ENCODE data around the gene ZNF845.
"Not testable (repeated sequence)": the region's sequence is repeated elsewhere in the genome, so short reads cannot be mapped to it uniquely, and the experiment has no call there.

Gene ZNF845

GRCh38 chr19:53374743-53375142, 41.2 kb downstream of the ZNF845 start:
- in situ Hi-C loops (cut with HindIII; ENCODE audit: low sequenced_read_pairs): no loop called here

- in situ Hi-C loops (cut with HindIII; ENCODE audit: low sequenced_read_pairs): no loop called here
These were observed 47.8 kb downstream of the ZNF845 start for GRCh38 chr19:53381376-53381775.

GRCh38 chr19:53388168-53388567, 54.6 kb downstream of the ZNF845 start:
- in situ Hi-C loops (cut with HindIII; ENCODE audit: low sequenced_read_pairs): no loop called here

- in situ Hi-C loops (cut with HindIII; ENCODE audit: low sequenced_read_pairs): no loop called here
These were observed 55.4 kb downstream of the ZNF845 start for GRCh38 chr19:53388904-53389303.

GRCh38 chr19:53389571-53389970, 56.0 kb downstream of the ZNF845 start:
- in situ Hi-C loops (cut with HindIII; ENCODE audit: low sequenced_read_pairs): no loop called here

GRCh38 chr19:53389978-53390377, 56.4 kb downstream of the ZNF845 start:
- in situ Hi-C loops (cut with HindIII; ENCODE audit: low sequenced_read_pairs): no loop called here

DNA sequence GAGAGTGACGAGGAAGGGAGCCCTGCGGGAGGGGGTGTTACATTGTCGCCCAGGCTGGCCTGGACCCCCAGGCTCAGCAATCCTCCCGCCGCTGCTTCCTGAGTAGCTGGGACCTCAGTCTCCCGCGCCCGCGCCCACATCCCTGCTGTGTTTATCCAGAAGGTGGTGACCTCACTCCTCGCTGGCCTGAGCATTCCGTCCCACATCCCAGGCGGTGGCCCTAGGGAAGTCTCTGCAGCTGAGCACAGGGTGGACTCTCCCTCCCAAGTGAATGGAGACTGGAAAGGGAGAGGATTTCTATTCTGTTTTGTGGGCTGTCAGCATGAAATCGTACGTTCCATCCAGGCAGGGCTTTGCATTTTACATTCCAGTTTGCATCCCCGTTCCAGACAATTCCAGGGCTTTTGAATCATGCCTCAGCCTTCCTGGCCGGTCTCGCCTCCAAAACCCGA, 61.0 kb downstream of the ZNF845 start:
- in situ Hi-C loops (cut with HindIII; ENCODE audit: low sequenced_read_pairs): no loop called here

DNA sequence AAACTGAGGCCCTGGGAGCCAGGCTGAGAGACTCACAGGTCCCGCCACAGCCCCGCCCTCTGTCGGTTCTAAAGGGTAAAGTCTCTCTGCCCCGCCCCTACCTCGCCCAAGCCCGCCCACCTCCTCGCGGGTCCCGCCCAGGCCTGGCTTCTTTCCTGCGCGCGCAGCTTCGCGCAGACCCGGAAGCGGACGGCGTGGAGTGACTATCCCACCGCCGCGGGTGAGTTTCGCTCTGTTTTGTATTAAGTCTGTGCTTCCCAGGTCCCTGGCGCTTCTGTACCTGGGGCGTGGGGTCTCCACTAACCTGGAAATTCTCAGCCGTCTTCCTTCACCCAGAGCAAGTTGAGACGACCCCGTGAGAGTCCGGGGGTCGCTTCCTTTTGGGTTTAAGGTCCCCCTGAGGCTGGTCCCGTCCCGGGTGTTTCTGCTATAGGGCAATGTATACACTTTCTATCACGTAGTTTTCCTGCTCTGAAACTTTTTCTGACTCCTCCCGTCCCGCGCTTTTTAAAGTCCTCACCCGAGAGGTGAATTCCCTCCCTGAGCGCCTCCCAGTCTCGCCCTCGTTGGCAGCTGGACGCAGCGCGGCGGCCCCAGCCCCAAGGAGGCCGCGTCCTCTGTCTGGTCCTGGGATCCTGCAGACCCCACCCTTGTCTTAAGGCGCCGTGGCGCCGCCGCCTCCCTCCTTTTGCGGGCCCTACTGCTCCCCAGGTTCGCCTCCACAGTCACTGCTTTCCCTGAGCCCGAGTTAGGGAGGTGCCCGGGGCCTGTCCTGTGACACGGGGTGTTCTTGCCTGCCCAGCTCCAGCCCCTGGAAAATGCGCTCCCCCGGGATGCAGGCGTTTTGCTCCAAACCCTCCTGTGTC, 61.7 kb downstream of the ZNF845 start, which contains the start of gene ZNF765:
TSS of gene ZNF765 (plus strand) at position 176 of the 866 bp plus-strand sequence. CDS start 2,867 bp downstream, outside the sequence.
- in situ Hi-C loops (cut with HindIII; ENCODE audit: low sequenced_read_pairs): no loop called here

- in situ Hi-C loops (cut with HindIII; ENCODE audit: low sequenced_read_pairs): not testable (repeated sequence)
These were observed 62.4 kb downstream of the ZNF845 start for GRCh38 chr19:53395840-53396524.

GRCh38 chr19:53396525-53396868, 62.9 kb downstream of the ZNF845 start:
- in situ Hi-C loops (cut with HindIII; ENCODE audit: low sequenced_read_pairs): no loop called here

DNA sequence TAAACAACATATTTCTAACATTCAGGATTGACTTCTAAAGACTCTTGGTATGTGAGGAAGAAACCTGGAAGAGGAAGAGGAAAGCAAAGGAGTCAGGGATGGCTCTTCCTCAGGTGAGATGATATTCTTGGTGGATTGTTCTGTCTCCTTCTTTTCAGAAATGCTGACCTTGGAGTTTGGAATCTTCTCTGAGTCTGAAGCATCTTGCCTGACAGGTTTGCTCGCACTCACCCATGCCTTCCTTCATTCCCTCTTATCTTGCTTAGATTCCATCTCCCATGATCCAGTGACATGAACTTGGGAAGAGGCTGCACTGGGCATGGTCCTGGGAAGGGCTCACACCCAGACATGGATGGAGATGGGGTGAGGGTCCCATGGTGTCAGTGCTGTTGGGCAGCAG, 64.4 kb downstream of the ZNF845 start:
- in situ Hi-C loops (cut with HindIII; ENCODE audit: low sequenced_read_pairs): not testable (repeated sequence)
